ENCODE measurements around the gene KIRREL2. TPM values are rescaled to one million over a fixed set of nuclear protein-coding genes. Genes with fewer than 3 reads are reported as not detected.
A peak's percentile ranks its signal among the peaks of the same experiment; 100 is the strongest.

KIRREL2 gene
- total and polyA plus RNA-seq, 2 of the 8 experiments (the other 6 are each of a cell fraction or from before 2014, with no cell fraction given), result 2.4 to 4.6 TPM

GRCh38 chr19:35860818-35861639 lies 4.3 kb downstream of the KIRREL2 start:
- Histone ChIP-seq H3K23me2 (ENCODE audit: low read depth, low read length) (peaks cover 22% of the 10 kb centered on the region), H3K4me1 (replicated peaks in 1 of 4; ENCODE audit: control insufficient read depth in 3 of 4, insufficient read depth in 4 of 4, low read length in 3 of 4) (peaks cover 0 to 15% (median 10%) of the 10 kb centered on the region in 4 experiments; a peak in 5 of 7 replicates), H3K9me3 (ENCODE audit: insufficient read depth in 2 of 2, low read depth in 1 of 2, low read length in 1 of 2) (no peaks in the 10 kb centered on the region), H3K18ac (ENCODE audit: extremely low read depth, low read length) (peak overlapping the region; percentile 48; the same call in 1 of the 2 replicates), H3K14ac (ENCODE audit: insufficient read length) (no peak overlapping the region), H3K4me3 (ENCODE audit: extremely low read depth in 1 of 4, insufficient read depth in 2 of 4, low read depth in 3 of 4, low read length in 4 of 4) (peak overlapping the region; percentile 30 to 60 (median 51)), H2BK12ac (ENCODE audit: low read depth, low read length) (no peak overlapping the region), H2AK5ac (ENCODE audit: low read depth, low read length) (no peak overlapping the region), H4K91ac (replicated peaks; ENCODE audit: insufficient read length, low read length) (peak overlapping the region; percentile 83), H3K36me3 (ENCODE audit: control insufficient read depth in 2 of 4, insufficient read depth in 4 of 4, low read length in 3 of 4) (no peaks in the 10 kb centered on the region), H3K56ac (replicated peaks; ENCODE audit: insufficient read length, low read depth, low read length) (peak overlapping the region; percentile 49), H4K8ac (ENCODE audit: extremely low read depth, insufficient read depth, low read length) (peak overlapping the region; percentile 80; the same call in 1 of the 2 replicates), H4K20me1 (replicated peaks in 1 of 2; ENCODE audit: control insufficient read depth in 1 of 2, insufficient read depth in 2 of 2, low read length in 2 of 2) (peaks cover 0 to 3% of the 10 kb centered on the region in 2 experiments), H2AFZ (ENCODE audit: low read length) (peak overlapping the region; percentile 25; the same call in 1 of the 2 replicates), H3K79me2 (ENCODE audit: control insufficient read depth in 1 of 2, insufficient read depth in 2 of 2, low read length in 2 of 2) (no peaks in the 10 kb centered on the region), H2BK5ac (ENCODE audit: low read depth, low read length) (no peak overlapping the region), H2BK20ac (ENCODE audit: low read length) (no peak overlapping the region), H3K4ac (replicated peaks; ENCODE audit: insufficient read length, low read depth, low read length) (peak overlapping the region; percentile 92), H3K27ac (ENCODE audit: low read depth, low read length) (no peak overlapping the region), H3K27me3 (replicated peaks in 1 of 4; ENCODE audit: control insufficient read depth in 3 of 4, extremely low read depth in 1 of 4, insufficient read depth in 3 of 4, low read length in 3 of 4) (peaks cover 7 to 58% (median 52%) of the 10 kb centered on the region in 4 experiments), H4K5ac (ENCODE audit: insufficient read length, low read depth, low read length) (peak overlapping the region; percentile 47), H2BK15ac (ENCODE audit: low read length) (peak overlapping the region; percentile 96; the same call in 1 of the 2 replicates), H3K9ac (replicated peaks in 1 of 4; ENCODE audit: extremely low read depth in 1 of 4, low read depth in 3 of 4, low read length in 3 of 4) (no peak overlapping the region), H2BK120ac (replicated peaks; ENCODE audit: low read depth, low read length) (no peak overlapping the region), H3K79me1 (ENCODE audit: low read depth, low read length) (no peaks in the 10 kb centered on the region), H3K4me2 (ENCODE audit: insufficient read depth in 1 of 2, low read depth in 2 of 2, low read length in 2 of 2) (peak overlapping the region; percentile 80 to 96), H3K23ac (ENCODE audit: insufficient read length) (no peak overlapping the region)
- WGBS, 2 experiments (ENCODE audit: extremely low coverage in 1 of 2, insufficient coverage in 1 of 2, insufficient read length in 1 of 2, insufficient replicate concordance in 2 of 2, low coverage in 1 of 2, low lambda C conversion rate in 2 of 2, missing lambda C conversion rate in 1 of 2), result 8% methylated on average over 55 of the region's 55 CpGs; no CpG with 5 or more reads in 1 of the 2 experiments
- ChIA-PET CTCF (ENCODE audit: partially characterized antibody) (interaction anchor here (0.6 to 2.9 kb wide), 7 partner anchors 9 to 725 kb away, joined by 3 to 18 read pairs (median 3); no protein-coding TSS in a partner anchor), POLR2A (ENCODE audit: partially characterized antibody) (interaction anchor here (0.6 to 1.7 kb wide), 8 partner anchors 9 to 193 kb away, joined by 3 to 20 read pairs (median 4); partner anchors contain the start of genes NPHS1, SYNE4 and THAP8)
- FAIRE-seq, result no peak
- DNase-seq (ENCODE audit: low read depth in 1 of 2, low spot score in 2 of 2), result peak; percentile 79 to 90
- TF ChIP-seq TBP (IDR thresholded peaks at IDR 0.05; ENCODE audit: low read depth, low read length) (peak; percentile 42), HDAC6 (IDR thresholded peaks at IDR 0.05; ENCODE audit: low read depth, low read length) (no peak), MAX (IDR thresholded peaks at IDR 0.05) (peak; percentile 31; the same call in 1 of the 2 replicates), KDM4A (IDR thresholded peaks at IDR 0.05; ENCODE audit: low read depth, low read length, severe bottlenecking) (peak; percentile 34), EZH2 (IDR thresholded peaks at IDR 0.05; ENCODE audit: low read depth, low read length, severe bottlenecking) (peak; percentile 53), RXRA (IDR thresholded peaks at IDR 0.05; ENCODE audit: insufficient read depth, low read depth, low read length) (no peak), SP1 (IDR thresholded peaks at IDR 0.05; ENCODE audit: low read depth, low read length) (peak; percentile 31; the same call in 1 of the 2 replicates), RNF2 (IDR thresholded peaks at IDR 0.05; ENCODE audit: borderline replicate concordance, low read depth, low read length, missing control alignments, poor library complexity, severe bottlenecking) (peak; percentile 42)
- TF ChIP-seq, protein P1, sequence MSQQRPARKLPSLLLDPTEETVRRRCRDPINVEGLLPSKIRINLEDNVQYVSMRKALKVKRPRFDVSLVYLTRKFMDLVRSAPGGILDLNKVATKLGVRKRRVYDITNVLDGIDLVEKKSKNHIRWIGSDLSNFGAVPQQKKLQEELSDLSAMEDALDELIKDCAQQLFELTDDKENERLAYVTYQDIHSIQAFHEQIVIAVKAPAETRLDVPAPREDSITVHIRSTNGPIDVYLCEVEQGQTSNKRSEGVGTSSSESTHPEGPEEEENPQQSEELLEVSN (IDR thresholded peaks at IDR 0.05), result peak; percentile 49; the same call in 1 of the 2 replicates

Data from H1 (cell line).